Measurements from ENCODE around the gene CCNI2.

CCNI2 gene

GRCh38 chr5:132765311-132766019 is 18.2 kb downstream of the CCNI2 start:
- DNase-seq (ENCODE audit: low spot score), result no peak

- DNase-seq (ENCODE audit: low spot score), result no peak
Observed at GRCh38 chr5:132766020-132766805, 19.0 kb downstream of the CCNI2 start.

- DNase-seq (ENCODE audit: low spot score), result no peak
Observed at GRCh38 chr5:132766806-132767055, 19.5 kb downstream of the CCNI2 start.

- no peak for DNase-seq (ENCODE audit: low spot score)
Observed at GRCh38 chr5:132767150-132767549, 19.9 kb downstream of the CCNI2 start.

DNA sequence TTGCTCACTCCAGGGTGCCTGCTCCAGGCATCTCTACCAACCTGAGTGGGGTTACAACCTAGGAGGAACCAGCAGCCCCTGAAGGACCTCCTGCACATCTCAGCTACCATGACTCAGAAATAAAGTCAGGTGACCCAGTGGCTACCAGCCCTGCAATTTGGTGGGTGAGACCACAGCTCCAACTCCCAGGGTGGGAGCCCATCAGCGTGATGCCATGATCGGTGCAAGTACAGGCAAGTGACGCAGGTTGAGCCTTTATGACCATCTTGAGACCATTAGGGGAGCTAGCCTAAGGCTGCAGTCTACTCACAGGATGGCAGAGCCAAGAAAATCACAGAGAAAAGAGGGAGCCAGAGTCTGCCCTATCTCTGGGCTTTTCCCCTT is 21.3 kb downstream of the CCNI2 start:
- DNase-seq (ENCODE audit: low spot score), result no peak

GRCh38 chr5:132770476-132771159 is 23.4 kb downstream of the CCNI2 start:
- no peak for DNase-seq (ENCODE audit: low spot score)

GRCh38 chr5:132771503-132771998 is 24.3 kb downstream of the CCNI2 start:
- DNase-seq (ENCODE audit: low spot score), result no peak

DNA sequence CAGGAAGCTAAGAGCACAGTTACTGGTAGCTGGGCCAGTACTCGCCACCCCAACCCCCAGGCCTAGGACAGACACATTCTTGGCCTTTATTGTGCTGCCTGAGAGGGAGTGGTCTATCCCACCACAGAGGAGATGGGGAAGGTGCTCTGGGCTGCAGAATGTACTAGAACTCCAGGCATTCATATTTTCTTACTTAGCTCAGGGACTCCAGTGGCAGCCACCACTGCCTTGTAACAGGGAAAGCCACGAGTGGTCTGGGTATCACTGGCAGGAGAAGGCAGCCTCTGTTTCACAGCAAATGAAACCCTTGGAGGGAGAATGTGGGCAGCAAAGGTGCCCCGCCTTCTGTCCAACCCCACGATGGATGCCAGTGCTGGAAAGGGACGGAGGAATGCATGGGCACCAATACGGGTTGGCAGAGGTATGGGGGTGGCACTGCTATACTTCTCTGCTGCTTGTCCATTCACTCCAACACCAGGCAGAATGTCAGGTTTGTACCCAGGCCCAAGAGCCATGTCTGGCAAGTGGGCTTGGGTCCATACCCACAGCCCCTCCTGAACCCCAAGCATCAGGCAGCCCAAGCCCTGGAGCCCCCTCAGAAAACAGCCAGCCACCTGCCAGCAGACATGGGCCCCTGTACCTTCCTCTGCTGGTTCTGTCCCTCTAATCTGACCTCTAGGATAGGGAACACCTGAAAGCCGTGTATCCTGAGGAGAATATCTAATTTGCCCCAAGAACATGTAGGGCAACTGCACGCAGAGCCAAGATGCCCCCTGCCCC is 25.3 kb downstream of the CCNI2 start:
- DNase-seq (ENCODE audit: low spot score), result no peak

- no peak for DNase-seq (ENCODE audit: low spot score)
Observed at GRCh38 chr5:132773114-132773513, 25.9 kb downstream of the CCNI2 start.

GRCh38 chr5:132773601-132774355 is 26.6 kb downstream of the CCNI2 start:
- DNase-seq (ENCODE audit: low spot score), result no peak

DNA sequence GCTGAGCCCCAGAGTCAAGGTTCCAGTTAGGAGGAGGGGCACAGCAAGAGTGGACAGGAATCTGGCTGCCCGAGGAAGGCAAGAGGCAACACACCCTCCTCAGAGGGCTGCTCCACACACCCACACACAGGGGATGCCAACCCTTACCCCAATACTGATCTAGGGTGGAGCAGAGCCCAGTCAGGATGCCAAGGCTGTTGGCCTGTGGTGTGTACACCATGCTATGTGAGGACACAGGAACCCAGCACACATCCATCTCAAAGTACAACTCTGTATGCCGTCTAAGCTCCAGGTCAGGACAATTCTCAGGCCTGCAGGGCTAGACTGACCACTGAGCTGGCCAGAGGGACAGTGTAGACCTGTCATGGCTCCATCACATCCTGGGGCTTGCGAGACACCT is 27.2 kb downstream of the CCNI2 start:
- DNase-seq (ENCODE audit: low spot score), result no peak

DNA sequence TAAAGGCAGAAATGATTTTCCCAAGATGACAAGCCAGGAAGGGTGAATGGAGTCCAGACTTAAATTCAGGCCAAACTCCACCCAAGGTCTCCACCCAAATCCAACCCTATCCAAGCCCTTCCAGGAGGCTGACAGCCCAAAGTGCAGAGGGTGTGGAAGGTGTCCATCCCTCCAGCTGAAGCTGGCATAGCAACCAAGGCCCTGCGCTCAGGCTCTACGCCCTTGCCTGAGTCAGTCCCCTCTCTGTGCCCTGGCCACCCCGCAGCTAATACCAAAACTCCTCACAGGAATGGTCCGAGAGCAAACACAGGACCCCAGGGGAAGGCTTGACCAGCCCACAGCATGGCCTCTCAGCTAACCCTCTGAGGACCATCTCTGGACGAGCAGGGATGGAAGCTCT is 27.7 kb downstream of the CCNI2 start:
- no peak for DNase-seq (ENCODE audit: low spot score)

GRCh38 chr5:132775476-132775961 is 28.3 kb downstream of the CCNI2 start:
- DNase-seq (ENCODE audit: low spot score), result no peak

DNA sequence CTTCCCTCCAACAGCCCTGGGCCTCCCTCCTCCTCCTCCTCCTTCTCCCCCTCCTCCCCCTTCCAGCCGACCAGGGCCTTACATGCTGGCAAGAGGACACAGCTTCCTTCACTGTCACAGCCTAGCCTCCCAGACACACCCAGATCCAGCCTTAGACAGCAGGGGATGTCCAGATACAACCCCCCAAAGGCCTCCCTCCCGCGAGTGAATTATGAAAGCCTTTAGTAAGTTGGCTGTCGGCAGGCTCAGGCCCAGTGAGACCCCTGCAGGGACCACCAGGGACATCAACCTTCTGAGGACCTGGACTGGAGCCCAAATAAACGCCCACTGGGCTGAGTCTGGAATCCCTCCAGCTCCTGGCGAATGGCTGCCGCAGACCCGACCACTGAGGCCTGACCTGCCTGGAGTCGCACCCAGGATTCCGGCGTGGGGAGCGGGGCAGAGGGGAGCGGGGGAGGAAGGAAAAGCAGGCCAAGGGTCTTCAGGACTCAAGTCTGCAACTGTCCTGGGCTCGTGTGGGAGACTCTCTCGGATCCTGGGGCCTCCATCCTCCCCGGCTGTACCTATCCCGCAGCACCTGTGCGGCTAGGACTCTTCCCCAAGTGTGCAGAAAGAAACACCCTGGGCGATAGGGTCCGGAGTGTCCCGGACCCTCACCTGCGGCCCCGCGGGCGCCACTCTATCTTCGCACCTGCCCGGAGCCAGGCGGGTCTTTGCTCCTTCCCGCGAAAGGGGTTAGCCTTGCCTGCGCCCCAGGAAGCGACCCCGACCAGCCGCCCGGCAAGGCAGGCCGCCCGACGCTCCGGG is 29.1 kb downstream of the CCNI2 start:
- DNase-seq (ENCODE audit: low spot score), result no peak

DNA sequence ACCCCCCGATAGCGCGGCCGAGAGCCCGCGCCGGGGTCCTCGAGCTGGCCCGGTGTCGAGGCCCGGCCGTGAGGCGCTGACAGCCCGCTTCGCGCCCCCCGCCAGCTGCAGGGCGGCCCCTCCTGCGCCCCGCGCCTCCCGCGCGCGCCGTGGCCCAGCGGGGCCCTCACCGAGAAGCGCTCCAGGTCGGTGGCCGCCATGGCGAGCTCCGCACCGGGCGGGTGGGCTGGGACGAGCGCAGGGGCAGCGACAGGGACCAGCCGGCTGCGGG is 29.6 kb downstream of the CCNI2 start:
- no peak for DNase-seq (ENCODE audit: low spot score)

DNA sequence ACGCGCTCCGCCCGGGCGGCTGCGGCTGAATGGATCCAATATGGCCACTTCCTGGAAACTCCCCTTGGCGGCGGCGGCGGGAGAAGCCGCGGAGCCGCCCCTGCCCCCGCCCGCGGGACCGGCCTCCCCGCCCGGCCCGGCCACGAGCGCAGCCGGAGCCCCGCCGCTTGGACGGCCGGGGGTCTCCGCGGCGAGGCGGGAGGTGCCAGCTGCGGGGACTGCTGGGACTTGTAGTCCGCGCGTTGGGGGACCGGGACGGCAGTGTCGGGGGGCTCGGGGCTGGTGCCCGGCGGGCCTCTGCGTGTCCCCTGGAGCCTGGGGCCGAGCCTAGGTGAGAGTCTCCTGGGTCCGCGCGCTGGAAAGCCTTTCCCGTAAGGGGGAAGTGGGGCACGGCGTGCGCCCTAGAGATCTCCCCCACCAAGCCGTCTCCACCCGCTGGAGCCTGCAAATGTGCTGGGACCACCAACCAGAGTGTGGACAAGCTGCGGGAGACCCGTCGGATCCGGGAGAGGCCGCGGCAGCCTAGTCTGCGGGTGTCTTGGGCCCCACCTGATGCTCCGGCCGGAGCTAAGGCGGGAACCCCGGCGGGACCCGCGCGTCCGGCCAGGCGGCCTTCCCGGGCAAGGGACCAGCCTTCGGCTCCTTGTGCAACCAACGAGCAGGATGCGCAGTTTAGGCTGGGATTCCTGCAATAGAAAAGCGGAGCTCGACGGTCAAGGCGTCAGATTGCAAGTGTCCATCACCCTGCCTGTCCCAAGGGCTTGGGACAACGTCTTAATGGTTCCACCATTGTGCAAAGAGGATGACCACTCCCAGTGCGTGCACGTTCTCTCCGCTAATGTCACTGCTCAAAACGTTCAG is 30.2 kb downstream of the CCNI2 start, which contains the start of gene SEPTIN8:
SEPTIN8 (minus strand) TSS at position 31 of the 861 bp plus-strand sequence. CDS start 102 bp downstream, outside the sequence.
- DNase-seq (ENCODE audit: low spot score), result peak; percentile 28

DNA sequence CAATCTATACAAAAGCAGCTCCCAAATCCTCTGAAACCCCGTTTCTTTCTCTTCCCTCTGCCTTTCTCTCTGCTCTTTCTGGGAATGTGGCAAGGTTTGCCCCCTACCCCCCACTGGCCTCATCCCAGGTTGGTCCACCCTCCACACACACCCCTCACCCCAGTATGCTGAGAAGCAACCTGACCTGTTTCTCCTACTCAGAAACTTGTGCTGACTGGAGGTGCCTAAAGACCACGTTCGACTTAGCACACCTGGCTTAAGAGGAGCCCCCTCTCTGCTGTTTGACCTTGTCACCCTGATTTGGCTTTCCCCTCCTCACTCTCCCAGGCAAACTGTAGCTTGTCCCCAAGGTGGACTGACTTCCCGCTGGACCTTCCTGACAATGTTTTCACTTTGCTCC is 30.9 kb downstream of the CCNI2 start:
- no peak for DNase-seq (ENCODE audit: low spot score)

DNA sequence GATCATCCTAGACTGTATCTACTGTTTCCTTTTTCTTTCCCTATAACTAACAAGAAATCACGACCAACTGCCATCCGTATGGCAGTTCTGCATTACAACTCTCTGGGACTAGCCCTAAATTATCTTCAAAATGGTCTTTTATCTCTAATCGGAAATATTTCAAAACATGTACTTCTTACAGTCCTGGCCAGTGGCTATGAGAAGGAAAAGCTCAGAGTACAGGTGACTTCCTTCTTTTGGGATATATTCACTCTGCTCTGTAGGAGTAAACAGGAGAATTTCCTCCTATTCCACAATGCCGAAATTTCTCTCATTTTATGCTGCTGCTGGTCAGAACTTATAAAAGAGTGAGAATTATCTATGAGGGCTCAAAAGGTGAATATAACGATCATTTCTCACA is 31.6 kb downstream of the CCNI2 start:
- DNase-seq (ENCODE audit: low spot score), result no peak

- DNase-seq (ENCODE audit: low spot score), result no peak
Observed at GRCh38 chr5:132779961-132780360, 32.7 kb downstream of the CCNI2 start.

- DNase-seq (ENCODE audit: low spot score), result no peak
Observed at GRCh38 chr5:132780577-132780976, 33.4 kb downstream of the CCNI2 start.
